PFSK-1 (cell line): Measurements from ENCODE around the gene MAP4K4.

Experiments used
- POLR2AphosphoS5 ChIP-seq: IDR thresholded peaks from 2 replicates; pipeline ENCODE4 v1.6.1; 2012; ENCODE audit warnings: low read depth, mild to moderate bottlenecking, control low read depth, low read length, moderate library complexity
- REST ChIP-seq, 2 experiments: IDR thresholded peaks; 2 replicates each; pipeline versions ENCODE4 v1.6.1 to v1.8.0; 2011 to 2012; ENCODE audit warnings: low read depth in 2 of 2, low read length in 2 of 2, control low read depth in 1 of 2, inconsistent platforms in 1 of 2, mild to moderate bottlenecking in 1 of 2, moderate library complexity in 1 of 2; ENCODE audit not compliant: insufficient read depth in 1 of 2

GRCh38 chr2:101736233-101736632 is 38.7 kb downstream of the MAP4K4 start:
- TF ChIP-seq REST (IDR thresholded peaks at IDR 0.05; ENCODE audit: insufficient read depth in 1 of 2, low read depth in 2 of 2, low read length in 2 of 2): no peak
- no peak for TF ChIP-seq POLR2AphosphoS5
